Embryonic facial prominence (tissue), 1 donor: ENCODE measurements around the gene KRTAP25-1.

Source experiments
- DNase-seq: peaks from one replicate; pipeline ENCODE4 v3.0.0-alpha.2; 2016; ENCODE audit errors: extremely low spot score

Gene KRTAP25-1, protein sequence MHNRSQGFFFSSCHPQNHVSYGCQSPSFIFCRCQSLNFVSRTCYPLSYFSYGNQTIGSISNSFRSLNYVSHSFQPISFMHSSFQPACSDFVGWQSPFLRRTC

GRCh38 chr21:30289215-30289614 is at the start of gene KRTAP25-1:
Gene KRTAP25-1 (minus strand): TSS chr21:30289514. CDS start chr21:30289490, 24 bp downstream.
- DNase-seq, result no peak

- no peak for DNase-seq
Observed at GRCh38 chr21:30338717-30339116, 49.4 kb upstream of the KRTAP25-1 start.

DNA sequence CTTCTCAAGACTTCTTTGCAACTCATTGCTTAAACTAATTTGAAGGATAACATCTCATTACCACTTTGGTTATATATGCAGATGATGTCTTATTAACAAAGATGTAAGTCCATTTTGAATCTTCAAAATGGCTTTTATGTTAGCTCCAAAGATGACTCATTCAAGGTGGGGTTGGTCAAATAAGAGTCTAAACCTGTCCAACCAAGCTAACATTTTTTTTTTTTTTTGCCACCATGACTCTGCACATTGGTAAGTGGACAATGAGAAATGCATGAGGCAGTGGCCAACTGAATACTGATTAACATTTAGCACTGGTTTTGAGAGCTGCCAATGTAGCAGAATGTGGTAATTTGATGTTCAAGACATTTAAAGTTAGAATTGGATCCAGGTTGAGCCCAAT is 48.5 kb upstream of the KRTAP25-1 start:
- DNase-seq, result no peak

GRCh38 chr21:30337276-30337744 is 48.0 kb upstream of the KRTAP25-1 start, which contains the start of gene KRTAP27-1:
Gene KRTAP27-1 (minus strand): TSS chr21:30337694. CDS start chr21:30337668, 26 bp downstream.
- DNase-seq, result no peak

- no peak for DNase-seq
Observed at GRCh38 chr21:30336596-30336995, 47.3 kb upstream of the KRTAP25-1 start.

GRCh38 chr21:30333736-30334135 is 44.4 kb upstream of the KRTAP25-1 start:
- DNase-seq, result no peak

DNA sequence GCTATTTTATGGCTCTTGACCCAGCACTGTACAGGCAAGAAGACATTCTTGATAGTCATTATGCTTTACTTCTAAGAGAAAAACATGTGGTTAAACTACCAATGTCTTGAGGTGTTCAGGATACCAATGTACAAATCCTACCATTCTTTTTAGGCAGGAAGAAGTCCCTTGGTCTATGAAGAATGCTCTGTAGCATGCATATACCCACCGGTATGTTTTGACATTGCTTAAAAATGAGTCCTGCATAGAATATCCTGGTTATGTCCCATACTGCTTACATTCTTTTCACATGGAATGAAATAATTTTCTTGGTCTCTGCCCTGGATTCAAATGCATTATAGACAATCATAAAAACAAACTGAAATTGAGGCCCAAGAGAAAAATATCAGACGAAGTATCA is 43.4 kb upstream of the KRTAP25-1 start:
- DNase-seq, result no peak

- no peak for DNase-seq
Observed at GRCh38 chr21:30329203-30329875, 40.0 kb upstream of the KRTAP25-1 start.

- no peak for DNase-seq
Observed at GRCh38 chr21:30326390-30326789, 37.1 kb upstream of the KRTAP25-1 start.

- DNase-seq, result no peak
Observed at GRCh38 chr21:30320215-30320614, 30.9 kb upstream of the KRTAP25-1 start, which contains the start of gene KRTAP26-1. Gene KRTAP26-1 (minus strand): TSS chr21:30320315. CDS start chr21:30320035, 280 bp downstream.

GRCh38 chr21:30315701-30316100 is 26.4 kb upstream of the KRTAP25-1 start:
- no peak for DNase-seq

DNA sequence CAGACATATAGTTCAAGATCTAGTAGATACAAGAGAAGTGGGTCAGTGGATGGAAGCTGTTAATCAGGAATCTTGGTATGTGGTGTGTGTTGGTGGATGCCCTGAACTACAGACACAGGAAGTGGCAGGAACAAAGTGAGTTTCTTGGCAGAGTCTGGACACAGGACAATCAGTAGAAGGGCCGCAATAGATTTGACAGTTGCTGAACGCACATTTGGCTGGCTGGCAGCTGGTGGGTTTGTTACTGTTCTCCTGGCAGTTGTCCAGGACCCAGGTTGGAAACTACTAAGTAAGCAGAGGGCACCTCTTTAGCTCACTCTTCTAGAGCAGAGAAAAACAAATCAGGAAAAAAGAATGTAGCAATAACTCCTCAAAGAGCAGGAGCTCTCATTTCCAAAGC is 17.6 kb upstream of the KRTAP25-1 start:
- no peak for DNase-seq

DNA sequence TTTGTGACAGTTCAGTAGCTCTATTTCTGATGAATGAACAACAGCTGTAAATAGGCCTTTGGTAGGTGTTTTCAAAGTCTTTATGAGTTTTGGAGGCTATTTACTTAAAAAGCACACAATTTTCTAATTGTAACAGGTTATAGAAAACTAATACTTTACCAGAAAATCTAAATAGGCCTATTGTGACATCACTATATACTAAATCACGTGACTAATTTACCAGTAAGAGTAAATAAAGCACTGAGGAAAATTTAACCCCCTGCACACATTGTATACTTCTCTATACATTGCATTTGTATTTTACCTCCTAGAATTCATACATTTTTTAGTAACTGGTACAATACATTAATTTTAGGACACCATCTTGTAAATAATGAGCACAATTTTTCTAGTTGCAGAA is 15.8 kb upstream of the KRTAP25-1 start:
- no peak for DNase-seq

DNA sequence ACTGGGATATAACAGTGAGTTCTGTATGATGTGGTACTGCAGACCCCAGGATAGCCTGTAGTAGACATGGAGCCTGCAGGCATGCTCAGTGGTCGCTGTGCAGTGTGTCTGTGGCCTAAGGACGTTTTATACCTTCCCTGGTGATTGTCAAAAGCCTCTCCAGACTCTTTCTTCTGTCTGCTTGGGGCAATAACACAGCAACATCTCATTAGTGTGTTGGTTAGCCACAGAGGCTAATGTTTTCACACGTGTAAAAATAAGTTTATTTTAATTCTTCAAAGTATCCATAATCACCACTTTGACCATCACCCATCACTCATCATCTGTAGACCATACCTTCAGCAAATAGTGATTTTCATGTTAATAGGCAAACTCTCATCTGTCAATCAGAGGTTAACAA is 6.5 kb downstream of the KRTAP25-1 start, which contains the start of gene KRTAP24-1:
KRTAP24-1 (minus strand) TSS at position 101 of the 400 bp plus-strand sequence; CDS start at position 83, 18 bp downstream.
- DNase-seq, result no peak

DNA sequence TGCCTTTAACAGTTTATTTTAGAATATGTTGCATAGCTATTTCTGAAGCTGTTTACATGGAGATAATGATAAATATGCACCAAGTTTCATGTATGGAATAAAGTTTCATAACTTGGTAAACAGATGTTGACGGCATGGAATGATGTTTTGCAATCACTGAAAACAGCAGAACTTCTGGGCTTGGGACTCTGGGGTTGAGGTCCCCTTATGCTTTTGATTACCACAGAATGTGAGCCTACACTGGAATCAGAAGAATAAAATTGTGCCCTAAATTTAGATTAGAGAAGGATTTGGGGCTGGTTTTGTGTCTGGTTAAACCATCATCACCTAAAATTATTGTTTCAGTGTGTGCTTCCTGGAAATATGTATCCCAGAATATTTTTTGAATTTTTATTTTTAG is 17.7 kb downstream of the KRTAP25-1 start:
- peak; percentile 17 for DNase-seq

GRCh38 chr21:30271156-30271555 is 18.2 kb downstream of the KRTAP25-1 start:
- no peak for DNase-seq

- DNase-seq, result no peak
Observed at GRCh38 chr21:30269803-30270530, 19.3 kb downstream of the KRTAP25-1 start.

GRCh38 chr21:30268608-30269197 is 20.6 kb downstream of the KRTAP25-1 start:
- no peak for DNase-seq

GRCh38 chr21:30257773-30258172 is 31.5 kb downstream of the KRTAP25-1 start:
- no peak for DNase-seq

DNA sequence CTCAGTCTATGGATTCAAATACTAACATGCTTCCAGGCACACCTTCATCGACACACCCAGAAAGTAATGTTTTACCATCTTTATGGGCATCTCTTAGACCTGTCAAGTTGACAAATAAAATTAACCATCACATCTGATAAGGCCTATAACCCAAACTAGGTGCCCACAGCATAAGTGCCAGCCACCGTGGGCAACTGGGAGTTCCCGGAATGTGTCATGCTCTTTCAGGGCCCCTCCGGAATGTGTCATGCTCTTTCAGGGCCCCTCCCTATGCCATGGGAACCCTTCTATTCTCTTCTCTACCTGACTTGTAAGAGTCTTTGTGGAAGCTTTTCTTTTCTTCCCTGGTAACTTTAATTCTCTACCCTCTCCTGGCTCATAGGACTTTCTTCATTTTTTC is 33.2 kb downstream of the KRTAP25-1 start:
- DNase-seq, result no peak

DNA sequence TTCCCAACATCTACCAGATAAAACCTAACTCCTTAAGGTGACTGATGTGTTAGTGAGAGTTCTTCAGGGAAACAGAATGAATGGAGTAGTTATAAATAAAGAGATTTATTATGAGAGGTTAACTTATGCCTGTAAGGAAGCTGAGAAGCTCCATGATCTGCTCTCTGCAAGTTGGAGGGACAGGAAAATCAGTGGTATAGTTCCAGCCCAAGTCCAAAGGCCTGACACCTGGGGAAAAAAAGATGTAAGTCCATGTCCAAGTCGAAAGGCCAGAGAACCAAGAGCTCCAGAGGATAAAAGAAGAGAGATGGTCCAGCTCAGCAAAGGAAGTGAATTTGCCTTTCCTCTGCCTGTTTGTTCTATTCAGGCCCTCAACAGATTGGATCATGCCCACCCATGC is 33.6 kb downstream of the KRTAP25-1 start:
- no peak for DNase-seq

DNA sequence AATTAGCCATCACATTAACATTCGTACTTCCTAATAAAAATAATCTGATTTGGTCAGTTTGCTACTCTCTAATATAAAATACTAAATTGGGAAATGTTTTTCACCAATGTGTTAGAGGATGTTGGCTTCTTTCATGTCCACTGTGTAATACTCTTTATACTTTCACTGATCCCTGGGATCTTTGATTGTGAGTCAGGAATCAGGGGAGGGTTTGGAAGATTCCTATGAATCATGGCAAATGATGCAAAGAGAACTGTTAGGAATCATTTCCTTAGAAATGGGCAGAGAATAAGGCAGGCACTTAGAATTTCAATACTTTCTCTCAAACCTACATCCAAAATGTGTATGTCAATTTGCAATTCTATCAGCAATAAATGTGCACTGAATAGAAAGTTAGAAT is 37.5 kb downstream of the KRTAP25-1 start:
- no peak for DNase-seq
